Measurements from ENCODE around the gene PDE3B.

DNA sequence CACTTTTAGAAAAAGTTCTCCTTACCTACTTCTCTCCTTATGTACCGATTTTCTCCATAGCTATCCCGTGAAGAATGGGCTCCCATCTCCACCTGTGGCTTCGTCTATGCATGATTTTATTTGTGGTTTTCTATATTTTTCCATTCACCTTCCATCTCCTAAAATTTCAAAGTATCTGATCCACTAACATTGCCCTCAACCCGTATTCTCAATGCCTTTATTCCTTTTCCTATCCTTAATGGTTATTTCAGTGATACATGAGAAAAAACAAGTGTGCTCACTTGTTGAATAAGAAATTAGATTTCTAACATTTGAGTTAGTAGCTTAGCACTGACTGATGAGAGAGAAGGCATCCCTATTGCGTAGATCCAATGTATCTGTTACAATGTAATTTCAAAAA is 231.6 kb downstream of the PDE3B start:
- TF ChIP-seq, protein P1, sequence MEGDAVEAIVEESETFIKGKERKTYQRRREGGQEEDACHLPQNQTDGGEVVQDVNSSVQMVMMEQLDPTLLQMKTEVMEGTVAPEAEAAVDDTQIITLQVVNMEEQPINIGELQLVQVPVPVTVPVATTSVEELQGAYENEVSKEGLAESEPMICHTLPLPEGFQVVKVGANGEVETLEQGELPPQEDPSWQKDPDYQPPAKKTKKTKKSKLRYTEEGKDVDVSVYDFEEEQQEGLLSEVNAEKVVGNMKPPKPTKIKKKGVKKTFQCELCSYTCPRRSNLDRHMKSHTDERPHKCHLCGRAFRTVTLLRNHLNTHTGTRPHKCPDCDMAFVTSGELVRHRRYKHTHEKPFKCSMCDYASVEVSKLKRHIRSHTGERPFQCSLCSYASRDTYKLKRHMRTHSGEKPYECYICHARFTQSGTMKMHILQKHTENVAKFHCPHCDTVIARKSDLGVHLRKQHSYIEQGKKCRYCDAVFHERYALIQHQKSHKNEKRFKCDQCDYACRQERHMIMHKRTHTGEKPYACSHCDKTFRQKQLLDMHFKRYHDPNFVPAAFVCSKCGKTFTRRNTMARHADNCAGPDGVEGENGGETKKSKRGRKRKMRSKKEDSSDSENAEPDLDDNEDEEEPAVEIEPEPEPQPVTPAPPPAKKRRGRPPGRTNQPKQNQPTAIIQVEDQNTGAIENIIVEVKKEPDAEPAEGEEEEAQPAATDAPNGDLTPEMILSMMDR (IDR thresholded peaks at IDR 0.05): no peak
- no peak for TF ChIP-seq POLR2A (IDR thresholded peaks at IDR 0.05)

All from heart left ventricle (tissue), 13 donors.